ENCODE data around the gene MARVELD1.

Gene MARVELD1

DNA sequence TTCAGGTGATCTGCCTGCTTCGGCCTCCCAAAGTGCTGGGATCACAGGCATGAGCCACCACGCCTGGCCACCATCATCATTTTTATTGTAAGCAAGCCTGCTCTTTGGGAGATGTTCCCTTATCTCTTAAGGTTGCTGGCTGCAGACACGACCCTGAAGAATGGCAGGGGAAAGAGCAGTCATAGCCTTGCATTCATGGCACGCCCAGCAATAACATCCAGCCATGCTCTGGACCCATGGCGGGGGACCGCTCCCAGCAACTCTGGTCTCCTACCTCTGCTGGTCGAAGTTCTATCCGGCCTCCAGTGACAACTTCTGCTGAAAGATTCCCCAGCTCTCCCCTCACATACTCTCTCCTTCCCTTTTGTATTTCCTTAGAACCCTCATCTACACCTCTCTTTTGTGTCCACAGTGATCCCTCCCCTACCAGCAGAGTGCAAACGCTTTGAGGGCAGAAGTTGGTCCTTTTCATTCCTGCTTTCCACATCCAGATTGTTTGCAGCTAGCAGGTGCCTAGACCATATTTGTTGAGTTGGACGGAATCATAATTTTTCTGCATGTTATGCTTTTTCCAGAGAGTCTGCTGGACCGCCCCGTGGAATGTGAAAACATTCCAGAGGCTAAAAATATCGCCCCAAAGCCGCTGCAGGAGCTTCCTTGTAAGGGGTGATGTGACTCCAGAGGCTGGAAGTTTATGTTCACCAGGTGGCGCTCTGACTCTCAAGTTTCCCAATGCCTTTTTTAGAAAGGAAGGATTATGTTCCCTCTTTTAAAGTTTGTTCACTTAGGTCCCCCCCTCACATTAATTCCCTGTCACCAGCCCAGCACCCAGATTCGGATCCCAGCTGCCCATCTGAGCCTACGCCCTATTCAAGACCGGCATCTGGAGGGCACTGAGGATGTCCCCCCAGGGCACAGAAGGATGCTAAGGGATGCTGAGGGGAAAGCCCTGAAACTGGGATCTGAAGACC is 4.3 kb upstream of the MARVELD1 start:
- Mint-ChIP-seq H3K9me3 (no peaks in the 10 kb centered on the region), H3K4me3 (no peak overlapping the region), H3K36me3 (ENCODE audit: low read depth) (no peaks in the 10 kb centered on the region), H3K27me3 (peaks cover 22% of the 10 kb centered on the region), H3K4me1 (ENCODE audit: low read depth) (peaks cover 9% of the 10 kb centered on the region), H3K27ac (no peak overlapping the region)

DNA sequence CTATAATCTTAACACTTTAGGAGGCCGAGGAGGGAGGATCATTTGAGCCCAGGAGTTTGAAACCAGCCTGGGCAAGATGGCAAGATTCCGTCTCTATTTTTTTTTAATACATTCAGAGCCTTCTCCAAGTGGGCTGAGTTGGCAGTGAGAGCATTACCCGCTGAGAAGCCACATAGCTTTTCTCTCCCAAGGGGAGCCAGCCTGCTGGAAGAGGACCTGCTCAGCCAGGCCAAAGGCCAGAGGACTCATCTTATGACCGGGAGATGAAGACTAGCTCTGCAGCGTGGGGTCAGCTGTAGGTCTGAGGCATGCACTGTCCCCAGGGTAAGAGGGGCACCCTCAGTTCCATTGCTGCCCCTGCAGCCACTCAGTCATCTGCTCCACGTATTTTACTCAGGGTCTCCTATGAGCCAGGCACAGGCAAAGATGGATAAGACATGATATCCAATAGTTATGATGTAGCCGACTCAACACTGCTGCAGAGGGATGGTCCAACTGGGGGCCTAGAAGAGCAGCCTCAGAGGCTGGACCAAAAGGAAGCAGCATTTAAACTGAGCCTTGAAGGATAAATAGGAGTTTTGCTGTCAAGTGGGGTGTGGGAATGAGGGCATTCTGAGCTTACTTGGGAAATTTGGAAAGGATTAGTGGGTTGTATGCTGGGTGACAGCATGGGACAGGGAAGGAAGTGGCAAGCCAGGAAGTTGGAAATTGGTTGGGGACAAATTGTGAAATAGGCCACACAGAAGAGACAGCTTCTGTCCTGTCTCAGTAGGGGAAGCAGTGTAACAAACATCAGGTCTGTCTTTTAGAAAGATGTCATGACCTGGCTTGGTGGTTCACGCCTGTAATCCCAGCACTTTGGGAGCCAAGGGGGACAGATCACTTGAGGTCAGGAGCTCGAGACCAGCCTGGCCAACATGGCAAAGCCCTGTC is 1.6 kb upstream of the MARVELD1 start:
- peak overlapping the region; percentile 1 for H3K4me3 Mint-ChIP-seq
- no peaks in the 10 kb centered on the region for H3K36me3 Mint-ChIP-seq (ENCODE audit: low read depth)
- no peaks in the 10 kb centered on the region for H3K9me3 Mint-ChIP-seq
- H3K27ac Mint-ChIP-seq: peak overlapping the region; percentile 1
- H3K27me3 Mint-ChIP-seq: peaks cover 30% of the 10 kb centered on the region
- H3K4me1 Mint-ChIP-seq (ENCODE audit: low read depth): peaks cover 9% of the 10 kb centered on the region

DNA sequence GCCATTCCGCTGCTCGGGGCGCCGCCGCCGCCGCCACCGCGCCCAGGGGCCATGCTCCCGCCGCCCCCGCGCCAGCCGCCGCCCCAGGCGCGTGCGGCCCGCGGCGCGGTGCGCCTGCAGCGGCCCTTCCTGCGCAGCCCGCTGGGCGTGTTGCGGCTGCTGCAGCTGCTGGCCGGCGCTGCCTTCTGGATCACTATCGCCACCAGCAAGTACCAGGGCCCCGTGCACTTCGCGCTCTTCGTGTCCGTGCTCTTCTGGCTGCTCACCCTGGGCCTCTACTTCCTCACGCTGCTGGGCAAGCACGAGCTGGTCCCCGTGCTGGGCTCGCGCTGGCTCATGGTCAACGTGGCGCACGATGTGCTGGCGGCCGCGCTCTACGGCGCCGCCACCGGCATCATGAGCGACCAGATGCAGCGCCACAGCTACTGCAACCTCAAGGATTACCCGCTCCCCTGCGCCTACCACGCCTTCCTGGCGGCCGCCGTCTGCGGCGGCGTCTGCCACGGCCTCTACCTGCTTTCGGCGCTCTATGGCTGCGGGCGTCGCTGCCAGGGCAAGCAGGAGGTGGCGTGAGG is 383 bp downstream of the MARVELD1 start:
- no peaks in the 10 kb centered on the region for H3K9me3 Mint-ChIP-seq
- H3K4me1 Mint-ChIP-seq (ENCODE audit: low read depth): peaks cover 9% of the 10 kb centered on the region
- H3K27me3 Mint-ChIP-seq: peaks cover 29% of the 10 kb centered on the region
- H3K27ac Mint-ChIP-seq: peak overlapping the region; percentile 91
- H3K36me3 Mint-ChIP-seq (ENCODE audit: low read depth): no peaks in the 10 kb centered on the region
- H3K4me3 Mint-ChIP-seq: peak overlapping the region; percentile 94

DNA sequence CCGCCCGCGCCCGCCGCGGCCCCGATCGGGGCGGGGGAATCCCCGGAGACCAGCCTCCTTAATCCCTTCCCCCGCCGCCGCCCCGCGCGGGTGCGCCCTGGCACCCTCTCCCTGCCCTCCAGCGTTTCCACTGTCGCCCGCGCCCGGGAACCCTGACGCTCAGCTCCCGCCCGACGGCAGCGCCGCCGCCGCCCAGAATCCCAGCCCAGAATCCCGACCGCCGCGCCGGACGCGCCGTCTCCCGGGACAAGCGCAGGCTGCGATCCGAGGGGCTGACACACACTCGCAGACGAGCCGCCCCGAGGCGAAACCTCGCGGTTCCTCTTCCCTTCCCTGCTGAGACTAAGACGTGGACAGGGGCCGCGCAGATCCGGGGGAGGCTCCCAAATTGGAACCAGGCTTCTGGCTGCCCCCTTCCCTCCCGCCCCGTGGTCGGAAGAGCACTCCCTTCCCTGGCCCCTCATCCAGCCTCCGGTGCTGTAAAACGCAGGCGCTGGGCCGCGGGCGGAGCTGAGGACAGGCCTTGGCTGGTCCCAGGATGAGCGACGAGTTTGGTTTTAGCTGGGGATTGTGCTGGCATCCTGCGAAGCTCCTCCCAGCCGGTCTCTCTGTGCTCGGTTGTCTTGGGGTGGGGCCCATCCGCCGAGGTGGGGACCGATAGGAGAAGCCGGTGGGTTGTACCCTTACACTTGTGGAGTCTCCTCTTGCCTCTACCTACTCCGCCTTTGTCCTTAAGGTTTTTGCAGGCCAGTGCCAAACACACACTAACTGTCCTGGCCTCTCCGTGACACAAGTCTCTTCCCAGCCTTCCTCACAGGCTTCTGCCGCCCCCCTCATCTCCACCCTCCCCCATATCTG is 1.1 kb downstream of the MARVELD1 start:
- Mint-ChIP-seq H3K27me3 (peaks cover 24% of the 10 kb centered on the region), H3K36me3 (ENCODE audit: low read depth) (no peaks in the 10 kb centered on the region), H3K27ac (peak overlapping the region; percentile 91)

DNA sequence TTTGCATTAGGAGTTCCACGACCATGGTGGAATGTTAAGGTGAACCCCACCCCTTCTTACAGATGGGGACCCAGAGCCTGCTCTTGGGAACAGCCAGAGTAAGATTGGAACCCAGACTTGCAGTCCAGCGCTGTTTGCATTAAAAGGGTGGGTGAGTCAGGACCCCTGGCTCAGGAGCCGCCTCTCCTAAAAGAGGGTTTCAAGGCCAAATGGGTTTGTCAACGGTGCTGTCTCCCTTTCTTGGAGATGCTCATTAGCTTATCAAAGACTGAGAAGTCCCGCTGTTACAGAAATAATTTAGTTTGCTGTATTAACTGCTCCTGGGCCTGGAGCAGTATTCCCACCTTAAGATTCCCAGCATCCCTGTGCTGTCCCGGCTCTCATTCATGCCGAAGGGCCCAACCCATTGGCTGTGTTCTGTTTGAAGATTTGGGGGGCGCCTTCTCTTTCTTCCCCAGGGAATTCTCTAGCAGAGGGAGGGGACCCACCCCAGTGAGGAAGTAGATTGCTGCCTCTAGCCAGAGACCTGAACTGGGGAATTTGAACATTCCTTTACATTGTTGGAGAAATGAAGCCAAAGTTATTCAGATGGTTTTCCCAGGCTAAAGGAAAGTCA is 1.8 kb downstream of the MARVELD1 start:
- Mint-ChIP-seq H3K27me3 (peaks cover 21% of the 10 kb centered on the region), H3K36me3 (ENCODE audit: low read depth) (no peaks in the 10 kb centered on the region), H3K4me3 (peak overlapping the region; percentile 94), H3K27ac (peak overlapping the region; percentile 49), H3K9me3 (no peaks in the 10 kb centered on the region), H3K4me1 (ENCODE audit: low read depth) (peaks cover 9% of the 10 kb centered on the region)

More for the DNA sequence above, 1.1 kb downstream of the MARVELD1 start:
- Mint-ChIP-seq H3K4me1 (ENCODE audit: low read depth) (peaks cover 9% of the 10 kb centered on the region), H3K9me3 (no peaks in the 10 kb centered on the region), H3K4me3 (peak overlapping the region; percentile 94)

DNA sequence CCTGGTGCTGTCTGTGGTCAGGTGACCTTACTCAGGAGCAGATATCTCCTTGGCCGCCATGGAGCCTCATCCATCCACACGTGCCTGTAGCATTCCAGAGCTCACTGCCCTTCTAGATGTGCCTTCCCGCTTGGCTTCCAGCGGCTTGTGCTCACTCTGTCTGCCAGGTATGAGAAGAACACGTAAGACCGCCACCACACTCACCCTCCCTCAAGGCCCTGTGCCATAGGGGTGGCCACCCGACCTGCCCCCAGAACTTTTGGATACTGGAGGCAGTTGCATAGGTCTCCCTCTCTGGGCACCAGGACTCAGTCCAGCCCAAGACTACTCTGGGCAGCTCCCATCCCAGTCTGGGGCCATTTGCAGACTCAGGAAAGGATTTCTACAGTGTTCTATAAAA is 4.1 kb downstream of the MARVELD1 start:
- Mint-ChIP-seq H3K36me3 (ENCODE audit: low read depth) (no peaks in the 10 kb centered on the region), H3K4me3 (no peak overlapping the region), H3K4me1 (ENCODE audit: low read depth) (peaks cover 9% of the 10 kb centered on the region), H3K9me3 (no peaks in the 10 kb centered on the region), H3K27me3 (peaks cover 16% of the 10 kb centered on the region), H3K27ac (no peak overlapping the region)

DNA sequence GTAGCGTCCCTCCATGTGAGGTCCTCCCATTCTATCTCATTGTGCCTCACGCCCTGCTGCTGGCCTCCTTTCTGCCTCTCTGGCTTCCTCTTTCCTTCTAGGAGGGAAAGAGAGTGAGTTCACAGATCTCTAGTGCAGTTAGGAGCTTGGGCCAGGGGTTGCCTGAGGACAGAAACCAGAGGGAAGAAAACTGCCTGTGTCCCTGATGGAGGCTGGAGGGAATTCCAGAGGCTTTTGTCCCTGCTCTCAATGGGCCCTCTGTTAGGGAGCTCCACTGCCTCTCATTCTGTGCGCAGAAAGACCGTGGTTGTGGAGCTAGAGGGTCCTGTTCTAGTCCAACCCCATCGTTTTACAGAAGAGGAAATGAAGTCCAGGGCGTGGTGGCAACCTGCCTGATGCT is 4.6 kb downstream of the MARVELD1 start:
- Mint-ChIP-seq H3K9me3 (no peaks in the 10 kb centered on the region), H3K27ac (no peak overlapping the region), H3K27me3 (peaks cover 11% of the 10 kb centered on the region), H3K4me1 (ENCODE audit: low read depth) (peaks cover 4% of the 10 kb centered on the region), H3K4me3 (no peak overlapping the region), H3K36me3 (ENCODE audit: low read depth) (no peaks in the 10 kb centered on the region)

DNA sequence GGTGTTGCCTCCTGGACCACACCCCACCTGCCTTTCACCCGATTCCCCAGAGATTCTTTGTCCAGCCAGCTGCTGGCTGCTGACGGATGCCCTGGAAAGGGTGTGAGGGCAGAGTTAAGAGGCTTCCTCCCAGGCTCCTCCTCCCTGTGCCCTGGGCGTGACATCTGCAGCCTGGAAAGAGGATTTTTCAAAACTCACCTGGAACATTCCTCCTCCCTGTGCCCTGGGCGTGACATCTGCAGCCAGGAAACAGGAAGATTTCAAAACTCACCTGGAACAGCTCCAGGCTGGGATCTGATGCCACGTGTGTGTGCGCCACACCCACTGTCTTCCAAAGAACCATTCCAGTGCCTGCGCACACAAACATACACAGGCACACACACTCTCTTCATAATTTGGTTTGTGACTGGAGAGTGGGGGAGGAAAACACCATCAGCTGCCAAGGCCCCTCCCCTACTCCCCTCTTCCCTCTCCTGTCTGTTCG is 5.2 kb downstream of the MARVELD1 start:
- Mint-ChIP-seq H3K36me3 (ENCODE audit: low read depth) (no peaks in the 10 kb centered on the region), H3K4me3 (no peak overlapping the region), H3K9me3 (no peaks in the 10 kb centered on the region), H3K27me3 (peaks cover 11% of the 10 kb centered on the region), H3K27ac (no peak overlapping the region), H3K4me1 (ENCODE audit: low read depth) (peaks cover 4% of the 10 kb centered on the region)

DNA sequence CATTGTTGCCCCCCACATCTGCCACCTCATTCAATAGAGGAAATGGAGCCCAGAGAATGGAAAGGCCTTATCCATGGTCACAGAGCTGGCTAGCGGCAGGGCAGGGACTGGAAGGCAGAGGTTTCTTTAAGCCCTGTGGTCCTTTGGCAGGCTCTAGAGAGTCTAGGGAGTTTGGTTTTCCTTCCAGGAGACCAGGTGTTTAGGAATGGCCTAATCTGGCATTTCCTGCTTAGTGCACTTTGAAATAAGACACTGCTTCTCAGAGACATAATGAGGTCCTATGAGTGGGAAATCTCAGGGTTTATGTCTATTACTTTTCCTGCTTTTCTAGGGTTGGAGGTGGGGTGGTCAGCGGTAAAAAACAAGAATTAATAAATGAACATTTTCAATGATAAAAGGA is 6.1 kb downstream of the MARVELD1 start:
- Mint-ChIP-seq H3K4me1 (ENCODE audit: low read depth) (no peaks in the 10 kb centered on the region), H3K27ac (no peak overlapping the region), H3K4me3 (no peak overlapping the region), H3K36me3 (ENCODE audit: low read depth) (no peaks in the 10 kb centered on the region), H3K27me3 (peaks cover 16% of the 10 kb centered on the region), H3K9me3 (no peaks in the 10 kb centered on the region)

DNA sequence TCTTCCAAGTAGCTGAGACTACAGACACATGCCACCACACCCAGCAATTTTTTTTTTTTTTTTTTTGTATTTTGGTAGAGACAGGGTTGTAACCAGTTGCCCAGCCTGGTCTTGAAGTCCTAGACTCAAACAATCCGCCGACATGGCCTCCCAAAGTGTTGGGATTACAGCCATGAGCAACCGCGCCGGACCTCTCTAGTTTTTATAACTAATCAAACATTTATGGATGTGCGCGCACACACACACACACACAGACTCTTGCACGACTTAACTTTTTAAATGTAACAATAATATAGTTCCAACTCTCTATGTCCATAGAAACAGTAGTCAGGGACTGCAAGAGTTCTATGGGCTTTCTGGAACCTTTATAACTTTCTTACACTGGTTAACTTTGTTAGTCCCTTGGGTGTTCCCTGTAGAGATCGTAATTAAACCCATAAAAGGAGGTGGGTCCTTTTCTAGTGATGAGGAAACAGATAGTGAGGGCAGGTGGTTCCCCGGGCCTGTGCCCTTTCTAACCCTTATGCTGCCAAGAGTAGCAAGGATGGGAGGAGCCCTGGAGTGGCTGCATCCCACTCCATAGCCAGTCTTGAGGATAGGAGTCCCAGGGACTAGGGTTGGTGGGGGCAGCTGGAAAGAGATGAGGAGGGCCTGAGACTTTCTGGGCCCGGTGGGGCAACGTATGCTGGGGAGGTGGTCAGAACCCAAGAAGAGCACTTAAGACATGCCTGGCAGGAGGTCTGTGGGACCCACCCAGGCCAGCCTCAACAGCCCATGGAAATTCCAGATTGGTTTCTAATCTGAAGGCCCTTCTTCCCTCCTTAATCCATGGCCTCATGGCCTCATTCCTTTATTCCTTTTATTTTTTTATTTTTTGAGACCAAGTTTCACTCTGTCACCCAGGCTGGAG is 8.6 kb downstream of the MARVELD1 start:
- Mint-ChIP-seq H3K27ac (no peak overlapping the region), H3K4me1 (ENCODE audit: low read depth) (no peaks in the 10 kb centered on the region)

DNA sequence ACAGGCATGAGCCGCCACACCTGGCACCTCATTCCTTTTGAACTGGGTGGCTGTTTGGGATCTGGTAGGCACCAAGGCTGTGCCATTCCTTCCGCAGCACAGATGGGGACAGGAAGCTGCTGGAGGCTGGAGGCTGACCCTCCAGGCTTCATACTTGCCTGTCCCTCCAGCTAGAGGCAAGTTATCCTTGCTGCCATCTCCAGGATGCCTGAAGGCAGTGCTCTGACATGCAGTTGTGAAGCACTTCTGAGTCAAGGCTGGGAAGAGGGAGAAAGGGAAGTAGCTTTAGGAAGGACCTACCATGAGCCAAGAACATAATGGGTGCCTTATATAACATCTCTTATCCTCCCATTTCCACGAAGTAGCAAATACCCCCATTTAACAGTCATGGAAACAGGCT is 9.5 kb downstream of the MARVELD1 start:
- Mint-ChIP-seq H3K27me3 (peaks cover 14% of the 10 kb centered on the region), H3K36me3 (ENCODE audit: low read depth) (no peaks in the 10 kb centered on the region), H3K4me1 (ENCODE audit: low read depth) (no peaks in the 10 kb centered on the region), H3K4me3 (no peak overlapping the region), H3K9me3 (no peaks in the 10 kb centered on the region), H3K27ac (no peak overlapping the region)

More for the DNA sequence above, 8.6 kb downstream of the MARVELD1 start:
- peaks cover 14% of the 10 kb centered on the region for H3K27me3 Mint-ChIP-seq
- H3K9me3 Mint-ChIP-seq: no peaks in the 10 kb centered on the region
- no peaks in the 10 kb centered on the region for H3K36me3 Mint-ChIP-seq (ENCODE audit: low read depth)
- H3K4me3 Mint-ChIP-seq: no peak overlapping the region

DNA sequence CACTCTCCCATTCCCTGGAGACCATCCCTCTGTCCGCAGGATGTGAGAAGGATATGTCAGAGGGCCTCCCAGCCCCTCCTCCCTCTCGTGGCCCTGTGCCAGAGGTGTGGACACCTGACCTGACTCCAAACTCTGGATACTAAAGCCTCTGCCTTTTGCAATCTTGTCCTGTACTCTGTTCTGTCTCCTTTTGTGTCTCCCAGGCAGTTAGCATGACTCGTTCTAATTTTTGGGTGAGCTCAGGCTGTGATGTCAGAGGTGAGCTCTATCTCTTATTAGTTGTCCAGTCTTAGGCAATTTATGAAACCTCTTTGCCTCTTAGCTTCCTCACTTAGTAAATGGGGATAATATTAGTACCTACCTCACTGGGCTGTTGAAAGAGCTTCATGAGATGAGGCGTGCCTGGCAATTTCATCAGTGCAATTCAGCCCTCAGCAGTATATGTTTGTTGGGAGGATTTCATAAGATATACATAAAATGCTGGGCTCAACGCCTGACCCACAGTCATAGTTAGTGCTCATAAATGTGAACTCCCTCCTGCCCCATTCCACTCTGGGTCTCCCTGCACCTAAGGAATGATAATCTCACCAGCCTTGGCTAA is 10.9 kb downstream of the MARVELD1 start:
- Mint-ChIP-seq H3K27ac (no peak overlapping the region), H3K4me1 (ENCODE audit: low read depth) (no peaks in the 10 kb centered on the region), H3K36me3 (ENCODE audit: low read depth) (no peaks in the 10 kb centered on the region), H3K27me3 (peaks cover 11% of the 10 kb centered on the region), H3K4me3 (no peak overlapping the region), H3K9me3 (no peaks in the 10 kb centered on the region)
